ENCODE measurements around the gene PNMA1.

The PNMA1 gene

GRCh38 chr14:73740618-73741326, 26.6 kb upstream of the PNMA1 start:
- Histone ChIP-seq H3K9ac (ENCODE audit: low read length) (peak overlapping the region; percentile 32), H3K4me3 (ENCODE audit: low read length) (peak overlapping the region; percentile 11), H3K4me1 (ENCODE audit: control insufficient read depth, low read depth, low read length) (peaks cover 31% of the 10 kb centered on the region), H3K9me3 (ENCODE audit: control insufficient read depth, low read depth, low read length) (no peaks in the 10 kb centered on the region), H3K27ac (ENCODE audit: low read length) (no peak overlapping the region), H3K27me3 (ENCODE audit: control insufficient read depth, insufficient read depth, low read length) (no peaks in the 10 kb centered on the region), H3K36me3 (ENCODE audit: control insufficient read depth, low read depth, low read length) (peaks cover 6% of the 10 kb centered on the region)

- Histone ChIP-seq H3K9me3 (ENCODE audit: control insufficient read depth, low read depth, low read length) (no peaks in the 10 kb centered on the region), H3K4me1 (ENCODE audit: control insufficient read depth, low read depth, low read length) (peaks cover 30% of the 10 kb centered on the region), H3K27ac (ENCODE audit: low read length) (no peak overlapping the region), H3K9ac (ENCODE audit: low read length) (no peak overlapping the region), H3K27me3 (ENCODE audit: control insufficient read depth, insufficient read depth, low read length) (no peaks in the 10 kb centered on the region), H3K36me3 (ENCODE audit: control insufficient read depth, low read depth, low read length) (peaks cover 6% of the 10 kb centered on the region), H3K4me3 (ENCODE audit: low read length) (no peak overlapping the region)
Measured at GRCh38 chr14:73739899-73740617, 25.9 kb upstream of the PNMA1 start.

GRCh38 chr14:73739174-73739898, 25.2 kb upstream of the PNMA1 start:
- Histone ChIP-seq H3K27ac (ENCODE audit: low read length) (no peak overlapping the region), H3K4me1 (ENCODE audit: control insufficient read depth, low read depth, low read length) (peaks cover 30% of the 10 kb centered on the region), H3K4me3 (ENCODE audit: low read length) (no peak overlapping the region), H3K36me3 (ENCODE audit: control insufficient read depth, low read depth, low read length) (peaks cover 8% of the 10 kb centered on the region), H3K27me3 (ENCODE audit: control insufficient read depth, insufficient read depth, low read length) (no peaks in the 10 kb centered on the region), H3K9me3 (ENCODE audit: control insufficient read depth, low read depth, low read length) (no peaks in the 10 kb centered on the region), H3K9ac (ENCODE audit: low read length) (no peak overlapping the region)

GRCh38 chr14:73738518-73739173, 24.5 kb upstream of the PNMA1 start:
- Histone ChIP-seq H3K27me3 (ENCODE audit: control insufficient read depth, insufficient read depth, low read length) (no peaks in the 10 kb centered on the region), H3K9ac (ENCODE audit: low read length) (no peak overlapping the region), H3K4me3 (ENCODE audit: low read length) (no peak overlapping the region), H3K36me3 (ENCODE audit: control insufficient read depth, low read depth, low read length) (peaks cover 10% of the 10 kb centered on the region), H3K4me1 (ENCODE audit: control insufficient read depth, low read depth, low read length) (peaks cover 30% of the 10 kb centered on the region), H3K27ac (ENCODE audit: low read length) (no peak overlapping the region), H3K9me3 (ENCODE audit: control insufficient read depth, low read depth, low read length) (no peaks in the 10 kb centered on the region)

- Histone ChIP-seq H3K36me3 (ENCODE audit: control insufficient read depth, low read depth, low read length) (peaks cover 10% of the 10 kb centered on the region), H3K4me3 (ENCODE audit: low read length) (no peak overlapping the region), H3K9me3 (ENCODE audit: control insufficient read depth, low read depth, low read length) (no peaks in the 10 kb centered on the region), H3K27ac (ENCODE audit: low read length) (no peak overlapping the region), H3K9ac (ENCODE audit: low read length) (no peak overlapping the region), H3K4me1 (ENCODE audit: control insufficient read depth, low read depth, low read length) (peaks cover 17% of the 10 kb centered on the region), H3K27me3 (ENCODE audit: control insufficient read depth, insufficient read depth, low read length) (no peaks in the 10 kb centered on the region)
Measured at GRCh38 chr14:73736842-73737241, 22.7 kb upstream of the PNMA1 start.

GRCh38 chr14:73732006-73732405, 17.8 kb upstream of the PNMA1 start:
- no peak overlapping the region for H3K9ac ChIP-seq (ENCODE audit: low read length)
- H3K4me1 ChIP-seq (ENCODE audit: control insufficient read depth, low read depth, low read length), result peaks cover 6% of the 10 kb centered on the region
- H3K27ac ChIP-seq (ENCODE audit: low read length), result no peak overlapping the region
- no peaks in the 10 kb centered on the region for H3K27me3 ChIP-seq (ENCODE audit: control insufficient read depth, insufficient read depth, low read length)
- peaks cover 18% of the 10 kb centered on the region for H3K36me3 ChIP-seq (ENCODE audit: control insufficient read depth, low read depth, low read length)
- no peaks in the 10 kb centered on the region for H3K9me3 ChIP-seq (ENCODE audit: control insufficient read depth, low read depth, low read length)
- H3K4me3 ChIP-seq (ENCODE audit: low read length), result no peak overlapping the region

- H3K36me3 ChIP-seq (ENCODE audit: control insufficient read depth, low read depth, low read length), result peaks cover 18% of the 10 kb centered on the region
- no peak overlapping the region for H3K9ac ChIP-seq (ENCODE audit: low read length)
- no peak overlapping the region for H3K4me3 ChIP-seq (ENCODE audit: low read length)
- H3K9me3 ChIP-seq (ENCODE audit: control insufficient read depth, low read depth, low read length), result no peaks in the 10 kb centered on the region
- peaks cover 6% of the 10 kb centered on the region for H3K4me1 ChIP-seq (ENCODE audit: control insufficient read depth, low read depth, low read length)
- no peaks in the 10 kb centered on the region for H3K27me3 ChIP-seq (ENCODE audit: control insufficient read depth, insufficient read depth, low read length)
- H3K27ac ChIP-seq (ENCODE audit: low read length), result no peak overlapping the region
Measured at GRCh38 chr14:73731111-73731510, 16.9 kb upstream of the PNMA1 start.

GRCh38 chr14:73729556-73730265, 15.5 kb upstream of the PNMA1 start:
- Histone ChIP-seq H3K9ac (ENCODE audit: low read length) (no peak overlapping the region), H3K4me3 (ENCODE audit: low read length) (no peak overlapping the region), H3K9me3 (ENCODE audit: control insufficient read depth, low read depth, low read length) (no peaks in the 10 kb centered on the region), H3K27ac (ENCODE audit: low read length) (no peak overlapping the region), H3K27me3 (ENCODE audit: control insufficient read depth, insufficient read depth, low read length) (no peaks in the 10 kb centered on the region), H3K4me1 (ENCODE audit: control insufficient read depth, low read depth, low read length) (peaks cover 6% of the 10 kb centered on the region), H3K36me3 (ENCODE audit: control insufficient read depth, low read depth, low read length) (peaks cover 21% of the 10 kb centered on the region)

GRCh38 chr14:73728717-73729330, 14.6 kb upstream of the PNMA1 start:
- Histone ChIP-seq H3K36me3 (ENCODE audit: control insufficient read depth, low read depth, low read length) (peaks cover 17% of the 10 kb centered on the region), H3K4me1 (ENCODE audit: control insufficient read depth, low read depth, low read length) (peaks cover 6% of the 10 kb centered on the region)

GRCh38 chr14:73727166-73727565, 13.0 kb upstream of the PNMA1 start:
- no peak overlapping the region for H3K27ac ChIP-seq (ENCODE audit: low read length)
- H3K4me1 ChIP-seq (ENCODE audit: control insufficient read depth, low read depth, low read length), result peaks cover 6% of the 10 kb centered on the region
- H3K36me3 ChIP-seq (ENCODE audit: control insufficient read depth, low read depth, low read length), result peaks cover 25% of the 10 kb centered on the region
- no peak overlapping the region for H3K9ac ChIP-seq (ENCODE audit: low read length)
- H3K9me3 ChIP-seq (ENCODE audit: control insufficient read depth, low read depth, low read length), result no peaks in the 10 kb centered on the region
- H3K4me3 ChIP-seq (ENCODE audit: low read length), result no peak overlapping the region
- H3K27me3 ChIP-seq (ENCODE audit: control insufficient read depth, insufficient read depth, low read length), result no peaks in the 10 kb centered on the region

More at GRCh38 chr14:73728717-73729330, 14.6 kb upstream of the PNMA1 start:
- Histone ChIP-seq H3K9me3 (ENCODE audit: control insufficient read depth, low read depth, low read length) (no peaks in the 10 kb centered on the region), H3K9ac (ENCODE audit: low read length) (no peak overlapping the region), H3K27me3 (ENCODE audit: control insufficient read depth, insufficient read depth, low read length) (no peaks in the 10 kb centered on the region), H3K27ac (ENCODE audit: low read length) (no peak overlapping the region), H3K4me3 (ENCODE audit: low read length) (no peak overlapping the region)

Data from iPS-18a (cell line).